Neural cell (in vitro differentiated cells): ENCODE results near the gene RAB11FIP3. TPM values are rescaled to one million over a fixed set of nuclear protein-coding genes. Genes with fewer than 3 reads are reported as not detected.
A peak's percentile ranks its signal among the peaks of the same experiment; 100 is the strongest.

Experiments used
- H2AFZ ChIP-seq: fragments of 200-600, 300-800 bp; sonication (generic), shearing (Covaris generic); 2 replicates; pipeline ENCODE4 v1.6.0; 2014; ENCODE audit warnings: low read depth, mild to moderate bottlenecking, antibody characterized with exemption, low read length, moderate library complexity
- H3F3A ChIP-seq: fragments of 200-600 bp; shearing (Covaris generic); 2 replicates; pipeline ENCODE4 v1.6.1; 2016; ENCODE audit warnings: mild to moderate bottlenecking, moderate library complexity, mixed read lengths, antibody characterized with exemption, low read length; ENCODE audit not compliant: insufficient read depth, poor library complexity, severe bottlenecking
- H3K27ac ChIP-seq: fragments of 200-600, 300-800 bp; sonication (generic), shearing (Covaris generic); 2 replicates; pipeline ENCODE4 v1.5.1; 2014; ENCODE audit warnings: mild to moderate bottlenecking, low read length, moderate library complexity
- H3K27me3 ChIP-seq: fragments of 300-800, 200-600 bp; sonication (generic), shearing (Covaris generic); 2 replicates; pipeline ENCODE4 v1.6.0; 2014; ENCODE audit warnings: mild to moderate bottlenecking, low read depth, low read length, moderate library complexity; ENCODE audit not compliant: insufficient read depth
- H3K36me3 ChIP-seq: fragments of 300-800, 200-600 bp; sonication (generic), shearing (Covaris generic); 2 replicates; pipeline ENCODE4 v1.5.1; 2014; ENCODE audit warnings: mild to moderate bottlenecking, antibody characterized with exemption, low read length, moderate library complexity; ENCODE audit not compliant: insufficient read depth
- H3K4me2 ChIP-seq: fragments of 300-800, 200-600 bp; sonication (generic), shearing (Covaris generic); 2 replicates; pipeline ENCODE4 v1.6.0; 2014; ENCODE audit warnings: mild to moderate bottlenecking, low read length
- H3K4me3 ChIP-seq: fragments of 300-800, 200-600 bp; sonication (generic), shearing (Covaris generic); 2 replicates; pipeline ENCODE4 v1.5.1; 2014; ENCODE audit warnings: mild to moderate bottlenecking, low read length, moderate library complexity
- H3K79me2 ChIP-seq: fragments of 200-600 bp; shearing (Covaris generic); replicated peaks from 2 replicates; pipeline ENCODE4 v1.6.0; 2014; ENCODE audit warnings: mild to moderate bottlenecking, low read length, moderate library complexity; ENCODE audit not compliant: insufficient read depth
- H3K9ac ChIP-seq: fragments of 300-800, 200-600 bp; sonication (generic), shearing (Covaris generic); 2 replicates; pipeline ENCODE4 v1.6.1; 2016; ENCODE audit warnings: mild to moderate bottlenecking, low read length, mixed read lengths
- H3K9me2 ChIP-seq: fragments of 200-600 bp; shearing (Covaris generic); 2 replicates; pipeline ENCODE4 v1.6.1; 2016; ENCODE audit warnings: mild to moderate bottlenecking, low read length, mixed read lengths; ENCODE audit not compliant: insufficient read depth
- H3K9me3 ChIP-seq: fragments of 200-600, 300-800 bp; sonication (generic), shearing (Covaris generic); 2 replicates; pipeline ENCODE4 v1.6.1; 2016; ENCODE audit warnings: mild to moderate bottlenecking, mixed run types, low read length, moderate library complexity, mixed read lengths
- H4K20me1 ChIP-seq: fragments of 200-600 bp; shearing (Covaris generic); 2 replicates; pipeline ENCODE4 v1.6.1; 2016; ENCODE audit warnings: mild to moderate bottlenecking, mixed run types; ENCODE audit not compliant: insufficient read depth
- EP300 ChIP-seq: fragments of 450-650 bp; conservative IDR thresholded peaks from 2 replicates; pipeline ENCODE4 v1.6.1; 2014; ENCODE audit warnings: antibody characterized with exemption, mild to moderate bottlenecking, moderate library complexity; ENCODE audit not compliant: poor library complexity, severe bottlenecking
- EZH2 ChIP-seq: fragments of 200-600, 300-800 bp; shearing (Covaris generic), sonication (generic); IDR thresholded peaks from 2 replicates; pipeline ENCODE4 v1.6.1; 2014; ENCODE audit warnings: antibody characterized with exemption, low read length, borderline replicate concordance, mild to moderate bottlenecking; ENCODE audit not compliant: insufficient read depth, poor library complexity, severe bottlenecking
- MXI1 ChIP-seq: fragments of 450-650 bp; conservative IDR thresholded peaks from 2 replicates; pipeline ENCODE4 v1.6.1; 2014; ENCODE audit warnings: antibody characterized with exemption, mild to moderate bottlenecking; ENCODE audit not compliant: poor library complexity, severe bottlenecking
- POLR2AphosphoS5 ChIP-seq: IDR thresholded peaks from 2 replicates; pipeline ENCODE4 v1.6.1; 2012
- RAD21 ChIP-seq: fragments of 450-650 bp; conservative IDR thresholded peaks from 2 replicates; pipeline ENCODE4 v1.6.1; 2014; ENCODE audit warnings: antibody characterized with exemption, mild to moderate bottlenecking, moderate library complexity
- SMC3 ChIP-seq: fragments of 450-650 bp; conservative IDR thresholded peaks from 2 replicates; pipeline ENCODE4 v1.6.1; 2014; ENCODE audit warnings: antibody characterized with exemption, mild to moderate bottlenecking, moderate library complexity; ENCODE audit not compliant: poor library complexity
- TAF1 ChIP-seq: IDR thresholded peaks from 2 replicates; pipeline ENCODE4 v1.6.1; 2012; ENCODE audit warnings: low read depth
- polyA plus RNA-seq: library from polyadenylated mRNA; depleted of rRNA; stranded (reverse); fragments of >200 nt; gene quantifications from 2 replicates; pipeline ENCODE4 v1.2.3, GENCODE V29; 2014
- TF ChIP-seq, protein P1 (sequence below): fragments of 450-650 bp; IDR thresholded peaks from 2 replicates; pipeline ENCODE4 v1.5.1; 2014; ENCODE audit warnings: antibody characterized with exemption, mild to moderate bottlenecking, moderate library complexity; ENCODE audit not compliant: poor library complexity, severe bottlenecking
- TF ChIP-seq, protein P2 (sequence below): IDR thresholded peaks from 2 replicates; pipeline ENCODE4 v1.6.1; 2012; ENCODE audit warnings: borderline replicate concordance

RAB11FIP3 gene
- polyA plus RNA-seq, 1 donor from 2014 or later = 55.0 TPM

GRCh38 chr16:525123-525519 lies 99.7 kb downstream of the RAB11FIP3 start:
- H3F3A ChIP-seq = no peaks in the 10 kb centered on the region
- no peak overlapping the region for H3K9ac ChIP-seq
- no peaks in the 10 kb centered on the region for H3K9me2 ChIP-seq
- H4K20me1 ChIP-seq = no peaks in the 10 kb centered on the region
- no peak overlapping the region for H3K4me2 ChIP-seq
- H3K79me2 ChIP-seq = peaks cover 16% of the 10 kb centered on the region
- no peak overlapping the region for H3K4me3 ChIP-seq
- peaks cover 4% of the 10 kb centered on the region for H3K36me3 ChIP-seq
- H3K27me3 ChIP-seq = no peaks in the 10 kb centered on the region
- no peaks in the 10 kb centered on the region for H3K9me3 ChIP-seq
- TF ChIP-seq POLR2AphosphoS5 (peak; percentile 28), MXI1 (no peak), RAD21 (no peak)
- H3K27ac ChIP-seq = no peak overlapping the region
- no peak overlapping the region for H2AFZ ChIP-seq

- Histone ChIP-seq H3K9ac (peak overlapping the region; percentile 86), H2AFZ (no peak overlapping the region), H3K27me3 (no peaks in the 10 kb centered on the region), H3K36me3 (no peaks in the 10 kb centered on the region), H3K4me3 (peak overlapping the region; percentile 97), H3K9me3 (no peaks in the 10 kb centered on the region), H3K27ac (no peak overlapping the region), H3K9me2 (no peaks in the 10 kb centered on the region), H4K20me1 (no peaks in the 10 kb centered on the region), H3F3A (no peaks in the 10 kb centered on the region), H3K4me2 (no peak overlapping the region), H3K79me2 (peaks cover 16% of the 10 kb centered on the region)
- TF ChIP-seq SMC3 (no peak), MXI1 (no peak), TAF1 (no peak), POLR2AphosphoS5 (no peak), RAD21 (no peak), EP300 (no peak), EZH2 (no peak)
- TF ChIP-seq, protein P1, sequence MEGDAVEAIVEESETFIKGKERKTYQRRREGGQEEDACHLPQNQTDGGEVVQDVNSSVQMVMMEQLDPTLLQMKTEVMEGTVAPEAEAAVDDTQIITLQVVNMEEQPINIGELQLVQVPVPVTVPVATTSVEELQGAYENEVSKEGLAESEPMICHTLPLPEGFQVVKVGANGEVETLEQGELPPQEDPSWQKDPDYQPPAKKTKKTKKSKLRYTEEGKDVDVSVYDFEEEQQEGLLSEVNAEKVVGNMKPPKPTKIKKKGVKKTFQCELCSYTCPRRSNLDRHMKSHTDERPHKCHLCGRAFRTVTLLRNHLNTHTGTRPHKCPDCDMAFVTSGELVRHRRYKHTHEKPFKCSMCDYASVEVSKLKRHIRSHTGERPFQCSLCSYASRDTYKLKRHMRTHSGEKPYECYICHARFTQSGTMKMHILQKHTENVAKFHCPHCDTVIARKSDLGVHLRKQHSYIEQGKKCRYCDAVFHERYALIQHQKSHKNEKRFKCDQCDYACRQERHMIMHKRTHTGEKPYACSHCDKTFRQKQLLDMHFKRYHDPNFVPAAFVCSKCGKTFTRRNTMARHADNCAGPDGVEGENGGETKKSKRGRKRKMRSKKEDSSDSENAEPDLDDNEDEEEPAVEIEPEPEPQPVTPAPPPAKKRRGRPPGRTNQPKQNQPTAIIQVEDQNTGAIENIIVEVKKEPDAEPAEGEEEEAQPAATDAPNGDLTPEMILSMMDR = no peak
- TF ChIP-seq, protein P2, sequence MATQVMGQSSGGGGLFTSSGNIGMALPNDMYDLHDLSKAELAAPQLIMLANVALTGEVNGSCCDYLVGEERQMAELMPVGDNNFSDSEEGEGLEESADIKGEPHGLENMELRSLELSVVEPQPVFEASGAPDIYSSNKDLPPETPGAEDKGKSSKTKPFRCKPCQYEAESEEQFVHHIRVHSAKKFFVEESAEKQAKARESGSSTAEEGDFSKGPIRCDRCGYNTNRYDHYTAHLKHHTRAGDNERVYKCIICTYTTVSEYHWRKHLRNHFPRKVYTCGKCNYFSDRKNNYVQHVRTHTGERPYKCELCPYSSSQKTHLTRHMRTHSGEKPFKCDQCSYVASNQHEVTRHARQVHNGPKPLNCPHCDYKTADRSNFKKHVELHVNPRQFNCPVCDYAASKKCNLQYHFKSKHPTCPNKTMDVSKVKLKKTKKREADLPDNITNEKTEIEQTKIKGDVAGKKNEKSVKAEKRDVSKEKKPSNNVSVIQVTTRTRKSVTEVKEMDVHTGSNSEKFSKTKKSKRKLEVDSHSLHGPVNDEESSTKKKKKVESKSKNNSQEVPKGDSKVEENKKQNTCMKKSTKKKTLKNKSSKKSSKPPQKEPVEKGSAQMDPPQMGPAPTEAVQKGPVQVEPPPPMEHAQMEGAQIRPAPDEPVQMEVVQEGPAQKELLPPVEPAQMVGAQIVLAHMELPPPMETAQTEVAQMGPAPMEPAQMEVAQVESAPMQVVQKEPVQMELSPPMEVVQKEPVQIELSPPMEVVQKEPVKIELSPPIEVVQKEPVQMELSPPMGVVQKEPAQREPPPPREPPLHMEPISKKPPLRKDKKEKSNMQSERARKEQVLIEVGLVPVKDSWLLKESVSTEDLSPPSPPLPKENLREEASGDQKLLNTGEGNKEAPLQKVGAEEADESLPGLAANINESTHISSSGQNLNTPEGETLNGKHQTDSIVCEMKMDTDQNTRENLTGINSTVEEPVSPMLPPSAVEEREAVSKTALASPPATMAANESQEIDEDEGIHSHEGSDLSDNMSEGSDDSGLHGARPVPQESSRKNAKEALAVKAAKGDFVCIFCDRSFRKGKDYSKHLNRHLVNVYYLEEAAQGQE = no peak
These were observed 100.2 kb downstream of the RAB11FIP3 start for GRCh38 chr16:525520-526180.
